ENCODE measurements around the gene RPS6KA4.

RPS6KA4 gene

GRCh38 chr11:64347193-64347867 is 11.6 kb upstream of the RPS6KA4 start:
- DNase-seq = no peak

- DNase-seq = no peak
Measured at GRCh38 chr11:64348383-64349024, 10.5 kb upstream of the RPS6KA4 start.

GRCh38 chr11:64349025-64349387 is 10.0 kb upstream of the RPS6KA4 start:
- DNase-seq = no peak

- DNase-seq = no peak
Measured at GRCh38 chr11:64349404-64349803, 9.6 kb upstream of the RPS6KA4 start.

GRCh38 chr11:64351136-64351631 is 7.8 kb upstream of the RPS6KA4 start:
- no peak for DNase-seq

GRCh38 chr11:64352099-64352994 is 6.6 kb upstream of the RPS6KA4 start:
- no peak for DNase-seq

GRCh38 chr11:64352995-64353714 is 5.8 kb upstream of the RPS6KA4 start:
- DNase-seq = no peak

- DNase-seq = no peak
Measured at GRCh38 chr11:64353715-64354506, 5.1 kb upstream of the RPS6KA4 start.

GRCh38 chr11:64355078-64355940 is 3.7 kb upstream of the RPS6KA4 start:
- peak; percentile 52 for DNase-seq

- no peak for DNase-seq
Measured at GRCh38 chr11:64356498-64357411, 2.2 kb upstream of the RPS6KA4 start.

- no peak for DNase-seq
Measured at GRCh38 chr11:64357446-64357845, 1.5 kb upstream of the RPS6KA4 start.

- DNase-seq = no peak
Measured at GRCh38 chr11:64357904-64358535, 942 bp upstream of the RPS6KA4 start.

GRCh38 chr11:64358536-64358906 is 441 bp upstream of the RPS6KA4 start:
- DNase-seq = peak; percentile 80

- DNase-seq = no peak
Measured at GRCh38 chr11:64359712-64360445, 917 bp downstream of the RPS6KA4 start.

- DNase-seq = no peak
Measured at GRCh38 chr11:64360448-64360921, 1.5 kb downstream of the RPS6KA4 start.

- no peak for DNase-seq
Measured at GRCh38 chr11:64361659-64362058, 2.7 kb downstream of the RPS6KA4 start.

GRCh38 chr11:64362339-64362738 is 3.4 kb downstream of the RPS6KA4 start:
- no peak for DNase-seq

- DNase-seq = no peak
Measured at GRCh38 chr11:64364435-64364834, 5.5 kb downstream of the RPS6KA4 start.

Data from right kidney (tissue), 1 donor.